ENCODE results near the gene CACNB4. TPM values are rescaled to one million over a fixed set of nuclear protein-coding genes. Genes with fewer than 3 reads are reported as not detected.
A peak's percentile ranks its signal among the peaks of the same experiment; 100 is the strongest.

Gene CACNB4
- total and polyA plus RNA-seq, 10 of the 15 experiments (the other 5 are each of a cell fraction or from before 2014, with no cell fraction given) = 2.0 to 21.6 (median 9.3) TPM

DNA sequence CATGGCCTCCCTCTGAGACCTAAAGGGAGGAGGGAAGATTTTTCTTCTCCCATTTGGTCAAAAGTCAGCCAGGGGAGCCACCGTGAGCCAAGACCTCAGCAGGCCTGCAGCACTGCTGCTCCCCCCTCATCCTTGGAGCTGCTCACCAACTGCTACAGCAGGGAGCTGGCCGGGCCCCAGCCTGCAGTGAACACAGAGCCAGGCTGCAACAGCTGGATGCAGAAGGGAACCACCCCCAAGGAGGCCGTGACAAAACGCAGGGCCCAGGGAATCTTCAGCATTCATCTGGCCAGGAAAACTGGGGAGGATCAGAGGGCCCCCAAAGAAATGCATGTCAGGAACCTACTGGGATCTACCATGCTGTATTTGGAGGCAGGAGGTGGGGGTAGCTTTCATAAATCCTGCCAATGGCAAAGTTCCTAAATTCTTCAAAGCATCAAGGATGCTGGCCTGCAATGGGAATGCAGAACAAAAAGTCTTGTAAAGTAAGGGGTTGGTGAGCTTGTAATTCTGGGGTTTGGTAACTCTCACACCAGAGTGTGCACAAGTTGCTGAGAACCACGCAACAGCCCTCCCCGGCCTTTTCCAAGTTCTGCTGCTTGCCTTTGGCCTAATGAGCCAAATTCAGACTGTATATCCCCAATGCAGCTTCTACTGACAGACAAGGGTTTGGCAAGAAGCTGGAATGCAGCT is 61.0 kb downstream of the CACNB4 start:
- peaks cover 2% of the 10 kb centered on the region for H3K79me2 ChIP-seq (ENCODE audit: control insufficient read depth, insufficient read depth, low read length)
- no peaks in the 10 kb centered on the region for H3K36me3 ChIP-seq (ENCODE audit: control insufficient read depth in 2 of 2, insufficient read depth in 2 of 2, low read length in 1 of 2)
- WGBS (ENCODE audit: insufficient coverage, insufficient replicate concordance, low lambda C conversion rate, missing lambda C conversion rate) = 73% methylated on average over 6 of the region's 6 CpGs
- H3K4me2 ChIP-seq (ENCODE audit: control insufficient read depth, insufficient read depth) = no peak overlapping the region
- no peak overlapping the region for H3K9ac ChIP-seq (ENCODE audit: control insufficient read depth, insufficient read depth, low read length)
- FAIRE-seq (no peak), ATAC-seq (no peak), DNase-seq (ENCODE audit: low read depth, low spot score) (no peak)
- CTCF ChIA-PET = interaction anchor here (0.8 to 4.7 kb wide), 18 partner anchors 10 to 787 kb away, joined by 3 to 50 read pairs (median 4); partner anchors contain the start of gene STAM2
- no peaks in the 10 kb centered on the region for H3K9me3 ChIP-seq (replicated peaks; ENCODE audit: control insufficient read depth, insufficient read depth, low read length)
- no peaks in the 10 kb centered on the region for H3K4me1 ChIP-seq (ENCODE audit: control insufficient read depth, insufficient read depth, low read length)
- POLR2A ChIA-PET = interaction anchor here (1.2 kb wide), 1 partner anchor 138 kb away, joined by 3 read pairs; the partner anchor contains the start of gene STAM2
- intact Hi-C loops (cut with micrococcal nuclease; ENCODE audit: unreplicated experiment) = loop anchor here (1.0 to 5.0 kb wide), 3 partner anchors 137 to 597 kb away; partner anchors contain the start of genes FMNL2 and STAM2
- SMC1A ChIA-PET (ENCODE audit: uncharacterized antibody, unreplicated experiment) = interaction anchor here (0.6 to 4.0 kb wide), 14 partner anchors 9 to 705 kb away, joined by 3 to 26 read pairs (median 4); no protein-coding TSS in a partner anchor
- no TSS peak for BruUV-seq (replicated peaks)
- no peak overlapping the region for H3K4me3 ChIP-seq
- RAD21 ChIA-PET (ENCODE audit: unreplicated experiment) = interaction anchor here (0.6 to 3.0 kb wide), 12 partner anchors 9 to 1482 kb away, joined by 3 to 25 read pairs (median 5); partner anchors contain the start of gene STAM2
- H4K20me1 ChIP-seq (ENCODE audit: control insufficient read depth, insufficient read depth) = no peaks in the 10 kb centered on the region
- H3K27me3 ChIP-seq (replicated peaks in 1 of 2; ENCODE audit: control insufficient read depth in 2 of 2, insufficient read depth in 2 of 2, low read length in 1 of 2) = no peaks in the 10 kb centered on the region
- 0 out of 2 replicates have a peak overlapping the region, but pooled peaks have one; percentile 3 for H2AFZ ChIP-seq (ENCODE audit: control insufficient read depth, low read depth, low read length)
- no peak overlapping the region for H3K27ac ChIP-seq (ENCODE audit: control insufficient read depth, insufficient read depth)
- TF ChIP-seq, protein P1, sequence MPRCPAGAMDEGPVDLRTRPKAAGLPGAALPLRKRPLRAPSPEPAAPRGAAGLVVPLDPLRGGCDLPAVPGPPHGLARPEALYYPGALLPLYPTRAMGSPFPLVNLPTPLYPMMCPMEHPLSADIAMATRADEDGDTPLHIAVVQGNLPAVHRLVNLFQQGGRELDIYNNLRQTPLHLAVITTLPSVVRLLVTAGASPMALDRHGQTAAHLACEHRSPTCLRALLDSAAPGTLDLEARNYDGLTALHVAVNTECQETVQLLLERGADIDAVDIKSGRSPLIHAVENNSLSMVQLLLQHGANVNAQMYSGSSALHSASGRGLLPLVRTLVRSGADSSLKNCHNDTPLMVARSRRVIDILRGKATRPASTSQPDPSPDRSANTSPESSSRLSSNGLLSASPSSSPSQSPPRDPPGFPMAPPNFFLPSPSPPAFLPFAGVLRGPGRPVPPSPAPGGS (IDR thresholded peaks at IDR 0.05; ENCODE audit: borderline replicate concordance, insufficient read depth, low read depth, low read length, poor library complexity, severe bottlenecking) = no peak
- TF ChIP-seq, protein P2, sequence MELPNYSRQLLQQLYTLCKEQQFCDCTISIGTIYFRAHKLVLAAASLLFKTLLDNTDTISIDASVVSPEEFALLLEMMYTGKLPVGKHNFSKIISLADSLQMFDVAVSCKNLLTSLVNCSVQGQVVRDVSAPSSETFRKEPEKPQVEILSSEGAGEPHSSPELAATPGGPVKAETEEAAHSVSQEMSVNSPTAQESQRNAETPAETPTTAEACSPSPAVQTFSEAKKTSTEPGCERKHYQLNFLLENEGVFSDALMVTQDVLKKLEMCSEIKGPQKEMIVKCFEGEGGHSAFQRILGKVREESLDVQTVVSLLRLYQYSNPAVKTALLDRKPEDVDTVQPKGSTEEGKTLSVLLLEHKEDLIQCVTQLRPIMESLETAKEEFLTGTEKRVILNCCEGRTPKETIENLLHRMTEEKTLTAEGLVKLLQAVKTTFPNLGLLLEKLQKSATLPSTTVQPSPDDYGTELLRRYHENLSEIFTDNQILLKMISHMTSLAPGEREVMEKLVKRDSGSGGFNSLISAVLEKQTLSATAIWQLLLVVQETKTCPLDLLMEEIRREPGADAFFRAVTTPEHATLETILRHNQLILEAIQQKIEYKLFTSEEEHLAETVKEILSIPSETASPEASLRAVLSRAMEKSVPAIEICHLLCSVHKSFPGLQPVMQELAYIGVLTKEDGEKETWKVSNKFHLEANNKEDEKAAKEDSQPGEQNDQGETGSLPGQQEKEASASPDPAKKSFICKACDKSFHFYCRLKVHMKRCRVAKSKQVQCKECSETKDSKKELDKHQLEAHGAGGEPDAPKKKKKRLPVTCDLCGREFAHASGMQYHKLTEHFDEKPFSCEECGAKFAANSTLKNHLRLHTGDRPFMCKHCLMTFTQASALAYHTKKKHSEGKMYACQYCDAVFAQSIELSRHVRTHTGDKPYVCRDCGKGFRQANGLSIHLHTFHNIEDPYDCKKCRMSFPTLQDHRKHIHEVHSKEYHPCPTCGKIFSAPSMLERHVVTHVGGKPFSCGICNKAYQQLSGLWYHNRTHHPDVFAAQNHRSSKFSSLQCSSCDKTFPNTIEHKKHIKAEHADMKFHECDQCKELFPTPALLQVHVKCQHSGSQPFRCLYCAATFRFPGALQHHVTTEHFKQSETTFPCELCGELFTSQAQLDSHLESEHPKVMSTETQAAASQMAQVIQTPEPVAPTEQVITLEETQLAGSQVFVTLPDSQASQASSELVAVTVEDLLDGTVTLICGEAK (IDR thresholded peaks at IDR 0.05; ENCODE audit: borderline replicate concordance) = no peak
- TF ChIP-seq GABPA (IDR thresholded peaks at IDR 0.05; ENCODE audit: low read depth) (no peak), SMC3 (IDR thresholded peaks at IDR 0.05; ENCODE audit: borderline replicate concordance, low read length) (no peak), NBN (IDR thresholded peaks at IDR 0.05) (no peak)
- in situ Hi-C loops (cut with MboI) = loop anchor here (10.0 kb wide), 1 partner anchor 297 kb away; the partner anchor contains the start of gene FMNL2
